CD14-positive monocyte (primary cell): ENCODE results near the gene C1orf105. TPM values are rescaled to one million over a fixed set of nuclear protein-coding genes. Genes with fewer than 3 reads are reported as not detected.

Source experiments
- DNase-seq, 3 donors: peaks; one replicate each; pipeline ENCODE4 v3.0.0-alpha.2; 2011 to 2022
- H2AFZ ChIP-seq: 2 replicates; pipeline ENCODE4 v1.6.0; 2012; ENCODE audit warnings: mild to moderate bottlenecking, low read depth, low read length, inconsistent platforms; ENCODE audit not compliant: insufficient read depth, poor library complexity, severe bottlenecking
- H3K27ac ChIP-seq, 2 donors: 1 replicate in 1 of 2; 2 replicates in 1 of 2; pipeline ENCODE4 v1.5.1; 2012 to 2013; ENCODE audit warnings: low read length in 2 of 2, control low read depth in 1 of 2, inconsistent platforms in 1 of 2, low read depth in 1 of 2, mild to moderate bottlenecking in 1 of 2
- H3K27me3 ChIP-seq, 2 donors: one replicate each; pipeline versions ENCODE4 v1.6.0 to v1.6.1; 2011 to 2013; ENCODE audit warnings: low read length in 2 of 2; ENCODE audit not compliant: control insufficient read depth in 2 of 2, insufficient read depth in 2 of 2
- H3K36me3 ChIP-seq, 2 donors: replicated peaks in 1 of 2; 1 replicate in 1 of 2; 2 replicates in 1 of 2; pipeline versions ENCODE4 v1.5.1 to v1.6.1; 2012 to 2013; ENCODE audit warnings: low read length in 2 of 2, control low read depth in 1 of 2, inconsistent platforms in 1 of 2, mild to moderate bottlenecking in 1 of 2; ENCODE audit not compliant: insufficient read depth in 2 of 2, control insufficient read depth in 1 of 2
- H3K4me1 ChIP-seq, 2 donors: 1 replicate in 1 of 2; 2 replicates in 1 of 2; pipeline versions ENCODE4 v1.5.1 to v1.6.1; 2012 to 2013; ENCODE audit warnings: low read length in 2 of 2, control low read depth in 1 of 2, inconsistent platforms in 1 of 2, mild to moderate bottlenecking in 1 of 2, moderate library complexity in 1 of 2; ENCODE audit not compliant: insufficient read depth in 2 of 2, control insufficient read depth in 1 of 2
- H3K4me2 ChIP-seq: replicated peaks from 2 replicates; pipeline ENCODE3; 2012; ENCODE audit warnings: low read length, moderate library complexity, mild to moderate bottlenecking; ENCODE audit not compliant: poor library complexity, severe bottlenecking; ENCODE audit errors: extremely low read depth
- H3K4me3 ChIP-seq, 3 experiments: fragments of 200-600 bp in 1 of 3; sonication (generic) in 1 of 3; replicated peaks in 1 of 3; 1 replicate in 2 of 3; 2 replicates in 1 of 3; pipeline ENCODE4 v1.5.1; 2011 to 2013; ENCODE audit warnings: low read length in 3 of 3, mild to moderate bottlenecking in 3 of 3, control low read depth in 2 of 3, low read depth in 2 of 3, inconsistent platforms in 1 of 3, moderate library complexity in 1 of 3
- H3K79me2 ChIP-seq: 2 replicates; pipeline ENCODE4 v1.6.0; 2012; ENCODE audit warnings: mild to moderate bottlenecking, control low read depth, inconsistent platforms, low read length, moderate library complexity; ENCODE audit not compliant: insufficient read depth
- H3K9ac ChIP-seq: 2 replicates; pipeline ENCODE4 v1.6.0; 2017; ENCODE audit warnings: low read length, mild to moderate bottlenecking; ENCODE audit not compliant: insufficient read depth, poor library complexity, severe bottlenecking
- H3K9me3 ChIP-seq, 2 donors: replicated peaks in 1 of 2; 1 replicate in 1 of 2; 2 replicates in 1 of 2; pipeline versions ENCODE4 v1.5.1 to v1.6.1; 2012 to 2013; ENCODE audit warnings: low read length in 2 of 2, control low read depth in 1 of 2; ENCODE audit not compliant: control insufficient read depth in 1 of 2, insufficient read depth in 1 of 2
- H4K20me1 ChIP-seq: 2 replicates; pipeline ENCODE4 v1.6.0; 2012; ENCODE audit warnings: mild to moderate bottlenecking, low read length, control low read depth, moderate library complexity; ENCODE audit not compliant: insufficient read depth
- H3K27ac Mint-ChIP-seq, 7 donors: one replicate each; pipeline ENCODE4 v1.8.0; 2020; ENCODE audit warnings: mild to moderate bottlenecking in 7 of 7, mixed read lengths in 7 of 7, moderate library complexity in 6 of 7, inconsistent platforms in 2 of 7
- H3K27me3 Mint-ChIP-seq, 3 donors: one replicate each; pipeline ENCODE4 v1.8.0; 2021 to 2022; ENCODE audit warnings: low read depth in 3 of 3, mild to moderate bottlenecking in 3 of 3, mixed read lengths in 3 of 3, moderate library complexity in 3 of 3, inconsistent platforms in 1 of 3
- H3K36me3 Mint-ChIP-seq, 2 donors: one replicate each; pipeline ENCODE4 v1.8.0; 2020; ENCODE audit warnings: mixed read lengths in 2 of 2, inconsistent platforms in 1 of 2, mild to moderate bottlenecking in 1 of 2
- H3K4me1 Mint-ChIP-seq: one replicate; pipeline ENCODE4 v1.8.0; 2020; ENCODE audit warnings: mild to moderate bottlenecking, mixed read lengths
- H3K4me3 Mint-ChIP-seq, 2 donors: one replicate each; pipeline ENCODE4 v1.8.0; 2020; ENCODE audit warnings: mild to moderate bottlenecking in 2 of 2, mixed read lengths in 2 of 2, moderate library complexity in 1 of 2
- H3K9me3 Mint-ChIP-seq, 7 donors: one replicate each; pipeline ENCODE4 v1.8.0; 2020 to 2022; ENCODE audit warnings: mixed read lengths in 7 of 7, mild to moderate bottlenecking in 6 of 7, moderate library complexity in 6 of 7, inconsistent platforms in 2 of 7
- CTCF ChIP-seq: fragments of 200-600 bp; IDR thresholded peaks from one replicate; pipeline ENCODE4 v1.8.0; 2022; ENCODE audit warnings: antibody characterized with exemption, mild to moderate bottlenecking
- WGBS: methylation state at CpG from one replicate; pipeline ENCODE4 v1.1.5; 2013; ENCODE audit warnings: missing lambda C conversion rate; ENCODE audit not compliant: insufficient coverage; 5-methylcytosine and 5-hydroxymethylcytosine counted together
- intact Hi-C, 2 donors: fragments of 100-400 bp; cut with micrococcal nuclease; formaldehyde crosslinking; loops; one replicate each; pipeline versions ENCODE4 v1.15.0 to v1.15.1; 2023
- polyA plus RNA-seq, 3 donors: library from polyadenylated mRNA; depleted of rRNA in 1 of 3; unstranded in 2 of 3; stranded (reverse) in 1 of 3; fragments of 300-500 nt in 2 of 3; fragments of >200 nt in 1 of 3; fragmentation: Illumina TruSeq in 2 of 3; gene quantifications; 1 replicate in 2 of 3; 2 replicates in 1 of 3; pipeline ENCODE4 v1.2.3, GENCODE V29; 2012 to 2021

C1orf105 gene
- polyA plus RNA-seq, 3 donors: not detected

DNA sequence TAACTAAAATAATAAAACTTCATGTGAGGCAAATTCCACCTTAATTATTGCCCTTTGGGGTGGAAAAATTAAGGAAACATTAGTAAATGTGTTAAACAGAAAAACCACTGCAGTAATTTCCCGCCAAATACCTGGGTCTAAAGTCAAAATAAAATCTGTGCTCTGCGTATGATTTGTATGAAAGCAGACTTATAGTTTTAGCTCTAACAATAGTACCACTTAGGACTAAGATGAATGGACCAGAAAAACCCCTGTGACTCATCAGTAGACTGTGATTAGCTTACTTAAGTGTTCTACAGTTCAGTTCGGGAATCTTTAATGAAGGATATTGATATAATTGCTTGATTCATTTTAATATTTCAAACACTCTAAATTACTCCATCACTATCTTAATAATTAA lies 23.3 kb upstream of the C1orf105 start:
- Mint-ChIP-seq H3K36me3 (peaks cover 4 to 5% of the 10 kb centered on the region in 2 donors), H3K4me1 (peaks cover 22% of the 10 kb centered on the region), H3K27ac (no peak overlapping the region), H3K4me3 (no peak overlapping the region), H3K9me3 (no peaks in the 10 kb centered on the region), H3K27me3 (peaks cover 0 to 3% (median 0%) of the 10 kb centered on the region in 3 donors)
- H3K79me2 ChIP-seq: no peaks in the 10 kb centered on the region
- DNase-seq: no peak
- no peaks in the 10 kb centered on the region for H4K20me1 ChIP-seq
- no peak for TF ChIP-seq CTCF
- H3K4me2 ChIP-seq: no peak overlapping the region
- no peaks in the 10 kb centered on the region for H3K4me1 ChIP-seq
- no peak overlapping the region for H2AFZ ChIP-seq
- H3K4me3 ChIP-seq: no peak overlapping the region
- no peaks in the 10 kb centered on the region for H3K9me3 ChIP-seq
- H3K27me3 ChIP-seq: no peaks in the 10 kb centered on the region
- intact Hi-C loops: loop anchor here in 1 of 2 donors (5.0 kb wide), 1 partner anchor 595 kb away; no protein-coding TSS in a partner anchor
- H3K27ac ChIP-seq: no peak overlapping the region
- no CpG with 5 or more reads among the region's 3 CpGs for WGBS
- no peaks in the 10 kb centered on the region for H3K36me3 ChIP-seq
- no peak overlapping the region for H3K9ac ChIP-seq

GRCh38 chr1:172397633-172398032 lies 22.9 kb upstream of the C1orf105 start:
- DNase-seq: no peak
- no CpG with 5 or more reads among the region's 2 CpGs for WGBS
- H3K79me2 ChIP-seq: no peaks in the 10 kb centered on the region
- H3K9me3 ChIP-seq: no peaks in the 10 kb centered on the region
- TF ChIP-seq CTCF: no peak
- H3K36me3 ChIP-seq: no peaks in the 10 kb centered on the region
- no peaks in the 10 kb centered on the region for H3K27me3 ChIP-seq
- peaks cover 4 to 5% of the 10 kb centered on the region in 2 donors for H3K36me3 Mint-ChIP-seq
- H3K4me1 ChIP-seq: no peaks in the 10 kb centered on the region
- H3K27ac Mint-ChIP-seq: no peak overlapping the region
- intact Hi-C loops: loop anchor here in 1 of 2 donors (5.0 kb wide), 1 partner anchor 595 kb away; no protein-coding TSS in a partner anchor
- H3K9ac ChIP-seq: no peak overlapping the region
- no peaks in the 10 kb centered on the region for H4K20me1 ChIP-seq
- H3K4me1 Mint-ChIP-seq: peaks cover 22% of the 10 kb centered on the region
- no peak overlapping the region for H3K4me2 ChIP-seq
- H3K27ac ChIP-seq: no peak overlapping the region
- H2AFZ ChIP-seq: no peak overlapping the region
- no peak overlapping the region for H3K4me3 ChIP-seq
- no peaks in the 10 kb centered on the region for H3K9me3 Mint-ChIP-seq
- peaks cover 0 to 3% (median 0%) of the 10 kb centered on the region in 3 donors for H3K27me3 Mint-ChIP-seq
- no peak overlapping the region for H3K4me3 Mint-ChIP-seq
